GM04503 (cell line): ENCODE data around the gene GRAP2.
"Not testable (repeated sequence)": the region's sequence is repeated elsewhere in the genome, so short reads cannot be mapped to it uniquely, and the experiment has no call there.

Experiments
- DNase-seq: peaks from one replicate; pipeline ENCODE4 v3.0.0-alpha.2; 2012; ENCODE audit warnings: low read depth

Gene GRAP2

DNA sequence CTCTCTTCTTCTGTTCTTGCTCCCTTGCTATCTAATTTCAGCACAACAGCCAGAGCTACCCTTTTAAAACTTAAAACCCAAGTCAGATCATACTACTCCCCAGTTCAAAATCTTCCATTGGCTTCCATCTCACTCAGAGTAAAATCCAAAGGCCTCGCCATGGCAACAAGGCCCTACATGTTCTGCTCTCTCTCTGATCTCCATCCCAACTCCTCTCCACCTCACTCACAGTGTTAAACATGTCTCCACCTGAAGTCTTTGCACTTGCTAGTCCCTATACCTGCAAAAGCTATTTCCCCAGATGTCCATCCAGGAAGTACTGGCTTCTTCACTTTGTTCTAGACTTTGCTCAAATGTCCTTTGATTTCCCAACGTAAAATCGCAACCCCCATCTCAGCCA, 3.0 kb upstream of the GRAP2 start:
- no peak for DNase-seq

- no peak for DNase-seq
Measured at GRCh38 chr22:39898997-39899396, 1.9 kb upstream of the GRAP2 start.

DNA sequence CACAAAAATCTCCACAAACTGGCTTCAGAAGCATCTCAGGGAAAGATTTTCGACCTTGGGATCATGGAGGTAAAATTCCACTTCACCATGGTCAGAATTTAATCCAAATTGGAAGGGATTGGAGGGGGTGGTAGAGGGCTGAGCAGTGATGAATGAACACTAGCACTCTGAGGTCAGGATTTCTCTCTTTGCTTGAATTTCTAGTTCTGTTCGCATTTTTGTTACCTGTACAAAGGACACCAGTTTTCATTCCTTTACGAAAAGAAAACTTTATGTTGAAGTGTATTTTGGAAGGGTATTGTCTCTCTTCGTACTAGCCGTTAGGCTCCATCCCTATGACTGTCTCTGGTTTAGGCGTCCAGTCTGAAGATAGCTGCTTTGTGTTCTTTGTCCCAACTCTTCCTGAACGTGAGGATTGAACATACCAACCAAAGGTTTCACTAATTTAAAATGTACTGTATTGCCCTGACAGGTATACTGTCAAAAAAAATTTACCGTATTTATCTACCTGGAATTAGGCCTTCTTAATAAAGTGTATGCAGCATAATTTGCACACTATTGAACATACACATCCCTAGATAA, 772 bp downstream of the GRAP2 start:
- DNase-seq: no peak

- DNase-seq: not testable (repeated sequence)
Measured at GRCh38 chr22:39904024-39904423, 3.1 kb downstream of the GRAP2 start.

DNA sequence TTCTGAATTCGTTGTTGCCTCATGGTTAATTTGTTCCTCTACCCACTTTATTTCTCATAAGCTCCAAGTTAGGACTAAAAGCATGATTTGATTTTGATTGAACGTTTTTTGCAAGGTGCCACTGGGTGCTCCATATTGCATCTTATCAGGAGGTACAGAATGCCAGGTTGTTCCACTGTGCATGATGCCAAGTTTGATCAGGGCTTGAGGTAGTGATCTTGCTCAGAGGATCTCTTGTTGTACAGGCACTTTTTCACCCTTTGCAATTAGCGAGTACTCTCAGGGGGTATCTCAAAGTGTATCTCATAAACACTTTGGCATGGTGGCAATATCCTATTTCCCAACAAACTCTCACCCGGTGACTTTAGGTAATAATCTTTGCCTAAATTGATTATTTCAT, 4.0 kb downstream of the GRAP2 start:
- DNase-seq: no peak

- DNase-seq: no peak
Measured at GRCh38 chr22:39905687-39906086, 4.8 kb downstream of the GRAP2 start.

- no peak for DNase-seq
Measured at GRCh38 chr22:39906207-39906606, 5.3 kb downstream of the GRAP2 start.

DNA sequence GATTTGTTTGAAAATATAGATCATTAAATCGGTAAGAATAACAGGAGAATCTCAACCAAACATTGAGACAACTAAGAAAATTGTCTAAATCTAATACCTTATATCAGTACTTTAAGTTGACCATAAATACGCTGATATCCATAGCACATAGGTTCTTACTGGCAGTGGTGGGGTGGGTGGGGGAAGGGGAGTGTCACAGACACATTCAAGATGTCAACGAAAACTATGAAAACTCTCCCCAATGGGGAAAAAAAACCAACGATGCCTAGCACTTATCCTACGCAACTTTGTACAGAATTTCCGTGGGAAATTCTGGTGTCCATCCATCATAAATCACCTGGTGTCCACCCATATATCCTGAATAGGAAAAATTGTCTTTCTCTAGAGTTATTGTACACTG, 6.2 kb downstream of the GRAP2 start:
- DNase-seq: no peak

GRCh38 chr22:39907605-39908097, 6.8 kb downstream of the GRAP2 start:
- DNase-seq: no peak

DNA sequence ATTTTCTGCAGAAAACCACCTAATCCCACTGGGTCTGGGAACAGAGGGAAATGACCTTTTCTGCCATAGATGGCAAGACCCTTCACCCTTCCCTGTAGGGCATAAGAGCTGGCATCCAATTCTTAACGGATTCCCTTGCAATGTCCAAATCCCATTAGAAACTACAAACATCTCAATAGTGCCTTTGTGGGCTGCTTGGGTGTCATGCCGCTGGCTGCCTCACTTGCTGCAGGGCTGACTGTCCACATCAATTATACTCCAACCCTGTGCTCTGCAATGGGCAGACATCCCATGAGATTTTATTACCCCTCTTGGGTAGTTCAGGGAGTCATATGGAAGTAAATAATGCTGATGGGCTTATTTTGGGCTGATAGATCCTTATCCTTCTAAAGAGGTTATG, 7.3 kb downstream of the GRAP2 start:
- no peak for DNase-seq

DNA sequence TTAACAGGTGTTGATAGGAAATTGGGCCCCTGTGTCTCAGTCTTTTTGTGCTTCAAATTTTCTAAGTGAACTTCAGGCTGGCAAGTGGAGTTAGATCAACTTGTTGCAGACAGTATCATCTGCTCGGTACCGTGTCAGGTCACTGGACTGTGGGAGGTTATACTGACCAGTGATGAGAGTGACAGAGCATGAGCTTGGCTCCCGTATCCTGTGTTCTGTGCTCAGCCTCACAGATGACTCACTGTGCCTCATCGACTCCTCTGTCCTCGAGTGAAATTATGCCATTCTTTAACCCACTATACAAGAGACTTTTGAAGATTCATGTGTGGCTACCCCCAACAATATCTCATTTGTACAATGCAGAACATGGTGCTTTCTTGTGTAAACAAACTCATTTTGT, 7.9 kb downstream of the GRAP2 start:
- no peak for DNase-seq

DNA sequence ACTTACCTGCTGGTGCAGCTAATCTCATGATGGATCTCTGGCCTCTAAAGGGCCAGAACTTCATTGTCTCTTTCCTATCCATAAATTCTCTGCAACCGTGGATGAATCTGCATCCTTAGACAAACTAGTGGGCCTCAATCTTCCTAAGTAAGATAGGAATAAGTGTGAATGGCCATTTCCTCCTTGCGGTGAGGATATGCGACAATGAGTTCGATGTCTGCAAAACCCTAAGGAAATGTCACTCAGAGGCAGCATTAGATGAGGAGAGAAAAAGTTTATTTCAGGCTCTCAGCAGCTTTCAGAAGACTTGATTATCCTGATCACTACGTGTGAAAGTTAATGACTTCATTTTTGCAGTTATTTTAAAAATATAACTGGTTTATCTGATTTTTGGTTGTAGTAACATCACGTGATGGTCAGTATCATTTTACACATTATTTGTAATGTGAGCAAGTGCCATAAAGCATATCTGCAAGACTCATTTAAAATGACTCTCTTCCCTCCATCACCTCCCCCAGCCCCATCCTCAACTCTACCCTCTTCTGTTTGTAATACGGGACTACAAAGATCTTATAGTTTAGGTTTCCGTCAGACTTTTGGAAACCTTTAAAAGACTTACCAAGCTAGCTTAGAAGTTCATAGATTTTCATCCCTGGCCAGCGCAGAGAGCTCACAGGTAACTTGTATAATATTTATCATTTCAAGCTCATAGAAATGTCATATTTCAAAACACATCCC, 10.2 kb downstream of the GRAP2 start:
- DNase-seq: no peak

- no peak for DNase-seq
Measured at GRCh38 chr22:39913321-39913720, 12.4 kb downstream of the GRAP2 start.

- no peak for DNase-seq
Measured at GRCh38 chr22:39913886-39914285, 13.0 kb downstream of the GRAP2 start.

- DNase-seq: no peak
Measured at GRCh38 chr22:39914584-39914983, 13.7 kb downstream of the GRAP2 start.

GRCh38 chr22:39915295-39915726, 14.4 kb downstream of the GRAP2 start:
- DNase-seq: no peak

GRCh38 chr22:39916496-39916895, 15.6 kb downstream of the GRAP2 start:
- DNase-seq: no peak

DNA sequence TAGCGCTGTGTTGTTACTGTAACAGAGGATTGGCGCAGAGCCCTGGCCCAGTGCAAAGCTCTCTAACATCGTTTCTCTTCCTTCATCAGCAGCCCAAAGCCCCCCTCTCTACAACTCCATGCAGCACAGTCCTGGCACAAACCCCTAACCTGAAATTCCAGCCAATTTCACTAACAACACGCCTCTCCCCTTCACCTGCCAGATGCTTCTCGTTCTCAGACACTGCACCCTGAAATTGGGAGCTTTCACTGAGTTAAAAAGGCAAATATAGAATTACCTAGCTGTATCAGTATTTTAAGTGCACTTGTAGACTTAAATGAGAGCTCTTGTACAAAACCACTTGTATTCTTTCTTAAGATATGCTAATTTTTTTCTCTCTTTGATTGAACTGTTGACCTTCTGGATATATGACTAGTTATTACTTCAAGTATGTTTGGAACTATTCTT, 16.3 kb downstream of the GRAP2 start:
- DNase-seq: no peak

DNA sequence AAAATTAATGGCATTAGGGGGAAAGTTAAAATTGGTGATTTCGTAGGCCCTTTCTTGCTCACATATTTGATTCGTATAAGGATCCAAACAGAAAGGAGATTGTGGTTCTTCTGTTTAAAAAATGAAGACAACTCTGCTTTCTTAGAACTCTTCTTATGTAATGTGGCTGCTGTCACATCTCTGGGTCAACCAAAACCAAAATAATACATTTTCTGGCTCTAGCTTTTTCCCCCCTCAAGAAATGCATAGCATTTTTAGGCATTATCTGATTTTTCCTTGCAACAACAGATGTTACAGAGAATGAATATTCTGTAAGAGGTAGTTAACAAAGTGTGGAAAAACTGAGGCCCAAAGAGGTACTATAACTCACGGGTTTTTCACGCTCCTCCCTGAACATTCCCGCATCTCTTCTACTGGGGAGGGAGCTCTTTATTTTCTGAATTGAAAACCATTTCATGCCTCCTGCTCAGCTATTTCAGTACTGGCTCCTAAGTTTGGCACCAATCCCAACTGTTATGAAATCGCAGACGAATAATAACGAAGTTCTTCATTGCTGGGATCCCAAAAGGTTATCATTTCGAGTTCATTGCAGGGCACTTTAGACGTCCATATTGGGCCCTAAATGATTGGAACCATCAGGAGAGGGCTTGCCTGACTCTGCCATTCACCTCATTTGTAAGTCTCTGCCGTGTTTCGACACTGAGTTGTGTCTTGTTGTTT, 17.1 kb downstream of the GRAP2 start:
- no peak for DNase-seq

GRCh38 chr22:39920134-39920743, 19.4 kb downstream of the GRAP2 start:
- DNase-seq: no peak

DNA sequence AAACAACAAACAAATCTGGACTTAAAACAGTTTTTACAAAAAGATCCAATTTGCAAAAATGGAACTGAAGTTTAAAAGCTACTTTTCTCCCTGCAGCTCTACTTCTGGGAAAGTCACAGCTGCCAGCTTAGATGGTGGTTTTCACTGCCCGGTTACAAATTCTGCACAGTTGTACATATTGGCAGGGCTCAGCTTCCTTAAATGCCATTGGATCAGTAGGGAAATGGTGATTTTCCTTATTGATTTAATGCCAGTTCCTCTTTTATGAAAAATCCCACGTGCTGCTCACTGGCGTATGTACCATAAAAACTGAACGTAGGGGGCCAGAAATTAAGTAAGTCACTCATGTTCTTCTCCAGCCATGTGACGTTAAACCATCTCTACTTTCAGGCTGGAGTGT, 22.8 kb downstream of the GRAP2 start:
- DNase-seq: no peak

DNA sequence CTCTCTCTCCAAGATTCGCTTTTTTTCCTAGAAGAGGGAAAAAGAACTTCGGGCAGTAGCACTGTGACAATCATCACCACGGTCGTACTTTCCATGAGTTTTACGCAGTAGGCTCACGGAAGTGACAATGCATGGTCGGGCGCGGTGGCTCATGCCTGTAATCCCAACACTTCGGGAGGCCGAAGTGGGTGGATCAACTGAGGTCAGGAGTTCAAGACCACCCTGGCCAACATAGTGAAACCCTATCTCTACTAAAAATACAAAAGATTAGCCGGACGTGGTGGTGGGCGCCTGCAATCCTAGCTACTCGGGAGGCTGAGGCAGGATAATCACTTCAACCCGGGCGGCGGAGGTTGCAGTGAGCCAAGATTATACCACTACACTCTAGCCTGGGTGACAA, 23.4 kb downstream of the GRAP2 start:
- DNase-seq: no peak

- DNase-seq: no peak
Measured at GRCh38 chr22:39925273-39925672, 24.4 kb downstream of the GRAP2 start.
